Ectodermal cell (in vitro differentiated cells): ENCODE data around the gene TOM1L2. TPM values are rescaled to one million over a fixed set of nuclear protein-coding genes. Genes with fewer than 3 reads are reported as not detected.
A peak's percentile ranks its signal among the peaks of the same experiment; 100 is the strongest.

Source experiments
- H3K27ac ChIP-seq: 2 replicates; pipeline ENCODE4 v1.7.0; 2013; ENCODE audit warnings: mild to moderate bottlenecking, low read depth, low read length; ENCODE audit not compliant: insufficient read depth, poor library complexity, severe bottlenecking
- H3K27me3 ChIP-seq: 2 replicates; pipeline ENCODE4 v1.7.0; 2013; ENCODE audit warnings: mild to moderate bottlenecking, low read length; ENCODE audit not compliant: insufficient read depth, control insufficient read depth, poor library complexity, severe bottlenecking
- H3K36me3 ChIP-seq: one replicate; pipeline ENCODE4 v1.7.0; 2013; ENCODE audit warnings: low read length; ENCODE audit not compliant: control insufficient read depth, insufficient read depth
- H3K4me1 ChIP-seq: one replicate; pipeline ENCODE4 v1.7.0; 2013; ENCODE audit warnings: low read length; ENCODE audit not compliant: control insufficient read depth, insufficient read depth
- H3K4me3 ChIP-seq: 2 replicates; pipeline ENCODE4 v1.7.0; 2013; ENCODE audit warnings: low read depth, low read length, control low read depth; ENCODE audit not compliant: insufficient read depth
- H3K9me3 ChIP-seq: 2 replicates; pipeline ENCODE4 v1.7.0; 2013; ENCODE audit warnings: mild to moderate bottlenecking, low read length, moderate library complexity; ENCODE audit not compliant: control insufficient read depth
- WGBS, 2 experiments: methylation state at CpG; one replicate each; pipeline ENCODE4 v1.1.7; 2013; ENCODE audit warnings: missing lambda C conversion rate in 2 of 2; 5-methylcytosine and 5-hydroxymethylcytosine counted together
- polyA plus RNA-seq, 4 experiments: library from polyadenylated mRNA; stranded (reverse); fragments of 50-300 nt; gene quantifications; one replicate each; pipeline ENCODE4 v1.2.3, GENCODE V29; 2013

TOM1L2 gene
- polyA plus RNA-seq (2013, experiment 1 of 4) = 10.4 TPM
- 11.6 TPM for polyA plus RNA-seq (2013, experiment 2 of 4)
- polyA plus RNA-seq (2013, experiment 3 of 4) = 10.7 TPM
- polyA plus RNA-seq (2013, experiment 4 of 4) = 10.6 TPM

DNA sequence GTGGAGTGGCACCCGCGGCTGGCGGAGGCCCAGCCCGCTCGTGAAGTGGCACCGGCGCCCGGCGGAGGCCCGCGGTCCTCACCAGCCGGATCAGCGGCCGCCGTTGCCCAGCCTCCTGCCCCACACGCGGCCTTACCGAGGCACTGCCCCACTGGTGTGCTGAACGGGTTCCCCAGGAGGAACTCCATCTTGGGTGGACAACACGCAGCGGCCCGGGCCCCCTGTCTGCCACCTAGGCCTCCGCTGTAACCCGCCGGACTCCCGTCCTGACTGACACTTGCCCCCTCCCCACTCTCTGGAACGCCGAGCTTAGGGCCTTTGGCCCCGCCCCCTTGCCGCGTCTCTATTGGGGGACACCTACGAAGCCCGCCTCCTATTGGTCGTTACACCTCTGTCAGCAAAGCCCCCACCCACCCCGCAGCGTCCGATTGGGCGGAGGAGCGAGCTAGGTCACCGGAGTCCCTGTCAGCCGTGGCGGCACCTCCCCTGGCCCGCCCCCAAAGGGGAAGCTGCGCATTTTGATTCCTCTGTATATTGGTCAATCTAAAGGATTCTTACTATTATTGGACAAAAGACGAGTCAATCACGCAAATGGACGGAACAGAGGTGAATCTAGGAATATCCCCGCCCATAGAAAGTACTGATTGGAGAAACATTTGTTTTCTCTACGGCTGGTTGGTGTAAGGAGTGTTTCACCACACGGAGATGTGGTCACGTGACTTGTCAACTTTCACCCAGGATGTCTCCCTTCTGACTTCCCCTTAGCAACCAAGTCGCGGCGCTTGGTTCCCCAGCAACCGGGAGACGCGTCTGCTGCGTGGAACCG, at the start of gene TOM1L2, which contains the start of gene DRC3:
TOM1L2 (minus strand) TSS at position 275 of the 826 bp plus-strand sequence; CDS start at position 188, 87 bp downstream.
DRC3 (plus strand) TSS at position 737 of the 826 bp plus-strand sequence. CDS start 4,737 bp downstream, outside the sequence.
- H3K27ac ChIP-seq = no peak within 1 kb of the TSS
- 1% methylated on average over 59 of the region's 59 CpGs for WGBS, 2 experiments
- H3K4me3 ChIP-seq = peak within 1 kb of the TSS; percentile 51

DNA sequence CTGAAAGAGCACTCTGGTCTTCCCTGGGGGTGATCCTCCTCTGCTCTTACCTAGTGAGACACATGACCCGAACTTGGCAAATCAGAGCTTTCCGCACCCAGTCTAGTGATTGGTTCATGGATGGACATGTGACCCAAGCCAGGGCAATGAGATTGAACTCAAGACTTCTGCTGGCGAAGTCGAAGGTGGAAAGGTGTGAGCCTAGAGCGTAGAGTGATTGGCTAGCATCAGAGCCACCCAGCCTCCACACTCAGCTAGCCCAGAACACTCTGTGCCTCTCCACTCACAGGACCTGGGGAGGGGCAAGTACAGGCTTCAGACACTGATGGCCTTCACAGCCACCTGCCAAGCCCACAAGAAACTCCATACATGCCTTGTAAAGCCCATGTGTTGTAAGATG, 49.2 kb upstream of the TOM1L2 start:
- Histone ChIP-seq H3K27ac (no peak overlapping the region), H3K4me3 (no peak overlapping the region), H3K27me3 (no peaks in the 10 kb centered on the region), H3K9me3 (no peaks in the 10 kb centered on the region), H3K4me1 (no peaks in the 10 kb centered on the region), H3K36me3 (no peaks in the 10 kb centered on the region)
- WGBS, 2 experiments = 93 to 97% methylated on average over 5 of the region's 5 CpGs

More for the DNA sequence above, at the start of gene TOM1L2, which contains the start of gene DRC3:
- Histone ChIP-seq H3K9me3 (no peaks in the 10 kb centered on the region), H3K36me3 (no peaks in the 10 kb centered on the region), H3K4me1 (peaks cover 6% of the 10 kb centered on the region), H3K27me3 (peaks cover 6% of the 10 kb centered on the region)

DNA sequence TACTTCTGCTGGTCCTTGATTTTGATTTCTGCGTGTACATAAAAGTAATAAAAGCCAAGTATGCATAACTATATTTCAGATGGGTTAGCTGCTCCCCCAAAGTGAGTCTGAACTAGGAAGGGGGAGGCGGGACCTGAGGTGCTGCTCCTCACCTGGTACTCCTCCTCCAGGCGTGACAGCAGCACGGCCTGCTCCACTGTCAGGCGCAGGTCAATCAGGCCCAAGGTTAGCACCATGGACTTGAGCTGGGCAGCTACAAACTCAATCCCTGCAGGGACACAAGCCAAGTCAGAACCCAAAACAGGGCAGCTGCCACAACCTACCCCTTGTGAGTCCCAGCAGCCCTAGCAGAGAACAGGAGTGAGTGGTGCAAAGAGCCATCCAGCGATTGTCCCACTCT, 48.8 kb upstream of the TOM1L2 start:
- Histone ChIP-seq H3K27ac (no peak overlapping the region), H3K27me3 (no peaks in the 10 kb centered on the region), H3K4me1 (no peaks in the 10 kb centered on the region), H3K9me3 (no peaks in the 10 kb centered on the region), H3K4me3 (no peak overlapping the region), H3K36me3 (no peaks in the 10 kb centered on the region)
- WGBS, 2 experiments = 96 to 98% methylated on average over 5 to 6 of the region's 6 CpGs

DNA sequence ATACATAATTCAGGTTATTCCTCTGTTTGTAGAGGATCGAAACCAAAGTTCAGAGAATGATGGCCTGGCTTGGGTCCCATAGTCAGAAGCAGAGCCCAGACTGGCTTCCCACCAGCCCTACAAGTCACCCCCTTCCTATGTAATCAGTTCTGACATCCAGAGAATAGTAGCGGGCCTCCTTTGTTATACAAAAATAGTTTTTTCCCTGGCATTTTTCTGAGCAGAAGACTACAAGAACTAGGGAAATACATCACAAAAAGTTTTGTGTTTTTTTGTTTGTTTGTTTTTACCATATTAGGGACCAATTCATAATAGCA, 47.6 kb upstream of the TOM1L2 start:
- no peak overlapping the region for H3K4me3 ChIP-seq
- no peaks in the 10 kb centered on the region for H3K9me3 ChIP-seq
- H3K27ac ChIP-seq = no peak overlapping the region
- WGBS, 2 experiments = 92% methylated on average over 2 of the region's 2 CpGs
- no peaks in the 10 kb centered on the region for H3K36me3 ChIP-seq
- no peaks in the 10 kb centered on the region for H3K4me1 ChIP-seq
- H3K27me3 ChIP-seq = no peaks in the 10 kb centered on the region

DNA sequence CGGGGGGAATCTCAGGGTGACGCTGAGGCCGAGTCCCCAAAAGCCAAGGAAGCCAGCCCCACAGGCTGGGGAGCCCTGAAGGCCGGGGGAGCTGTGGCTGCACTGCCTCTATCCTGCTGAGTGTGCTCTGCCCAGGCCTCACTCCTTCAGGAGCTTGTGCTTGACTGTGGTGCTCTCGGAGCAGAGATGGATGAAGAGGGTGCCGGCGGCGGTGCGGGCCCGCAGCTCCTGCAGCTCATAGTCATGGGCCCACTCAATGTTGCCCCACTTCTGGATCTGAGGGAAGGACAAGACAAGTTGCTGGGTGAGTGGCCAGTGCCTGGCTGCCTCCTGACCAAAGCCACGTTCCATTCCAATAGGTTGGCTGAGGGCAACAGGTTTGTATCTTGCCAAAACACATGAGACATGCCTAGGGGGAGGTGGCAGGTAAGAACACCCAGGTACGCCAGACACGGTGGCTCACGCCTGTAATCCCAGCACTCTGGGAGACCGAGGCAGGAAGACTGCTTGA, 46.3 kb upstream of the TOM1L2 start:
- no peaks in the 10 kb centered on the region for H3K27me3 ChIP-seq
- no peak overlapping the region for H3K27ac ChIP-seq
- 91% methylated on average over 15 of the region's 15 CpGs for WGBS, 2 experiments
- H3K4me3 ChIP-seq = no peak overlapping the region
- H3K36me3 ChIP-seq = no peaks in the 10 kb centered on the region
- no peaks in the 10 kb centered on the region for H3K9me3 ChIP-seq
- no peaks in the 10 kb centered on the region for H3K4me1 ChIP-seq

DNA sequence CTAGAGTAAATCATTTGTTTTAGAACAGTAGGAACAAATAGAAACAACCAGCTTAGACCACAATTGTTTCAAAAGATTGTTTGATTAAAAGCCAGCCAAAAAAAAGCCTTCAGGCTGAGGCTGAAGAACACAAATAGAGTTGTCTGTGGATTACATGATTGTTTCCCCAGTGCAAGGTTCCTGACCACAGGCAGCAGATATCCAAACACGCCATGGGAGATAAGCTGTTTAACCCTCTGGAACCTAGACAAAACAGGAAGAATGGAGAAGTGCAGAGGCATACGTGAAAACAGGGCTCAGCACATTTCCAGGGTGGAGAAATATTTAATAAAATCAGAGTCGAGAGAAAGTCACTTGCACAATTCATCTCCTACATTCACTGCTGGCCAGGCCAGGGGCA, 45.8 kb upstream of the TOM1L2 start:
- 86 to 89% methylated on average over 3 of the region's 3 CpGs for WGBS, 2 experiments
- no peaks in the 10 kb centered on the region for H3K36me3 ChIP-seq
- no peak overlapping the region for H3K4me3 ChIP-seq
- H3K27me3 ChIP-seq = no peaks in the 10 kb centered on the region
- no peaks in the 10 kb centered on the region for H3K4me1 ChIP-seq
- H3K27ac ChIP-seq = no peak overlapping the region
- no peaks in the 10 kb centered on the region for H3K9me3 ChIP-seq

DNA sequence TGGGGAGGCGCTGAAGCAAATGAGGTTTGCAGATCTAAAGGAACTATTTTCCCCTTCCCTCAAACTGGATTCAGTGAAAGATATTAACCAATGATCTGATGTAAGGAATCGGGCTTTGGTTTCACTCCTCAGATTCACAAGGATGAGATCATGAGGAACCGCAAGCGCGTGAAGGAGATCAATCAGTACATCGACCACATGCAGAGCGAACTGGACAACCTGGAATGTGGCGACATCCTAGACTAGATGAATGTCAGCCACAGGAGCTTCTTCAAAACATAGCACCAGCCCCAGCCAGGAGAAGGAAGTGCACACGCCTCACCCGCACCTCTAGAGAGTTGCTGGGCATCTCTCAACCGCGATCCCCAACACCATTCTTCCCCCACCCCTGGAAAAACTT, 44.2 kb upstream of the TOM1L2 start:
- no peaks in the 10 kb centered on the region for H3K9me3 ChIP-seq
- H3K4me1 ChIP-seq = no peaks in the 10 kb centered on the region
- no peak overlapping the region for H3K27ac ChIP-seq
- no peaks in the 10 kb centered on the region for H3K36me3 ChIP-seq
- 91 to 93% methylated on average over 12 of the region's 12 CpGs for WGBS, 2 experiments
- no peak overlapping the region for H3K4me3 ChIP-seq
- no peaks in the 10 kb centered on the region for H3K27me3 ChIP-seq

DNA sequence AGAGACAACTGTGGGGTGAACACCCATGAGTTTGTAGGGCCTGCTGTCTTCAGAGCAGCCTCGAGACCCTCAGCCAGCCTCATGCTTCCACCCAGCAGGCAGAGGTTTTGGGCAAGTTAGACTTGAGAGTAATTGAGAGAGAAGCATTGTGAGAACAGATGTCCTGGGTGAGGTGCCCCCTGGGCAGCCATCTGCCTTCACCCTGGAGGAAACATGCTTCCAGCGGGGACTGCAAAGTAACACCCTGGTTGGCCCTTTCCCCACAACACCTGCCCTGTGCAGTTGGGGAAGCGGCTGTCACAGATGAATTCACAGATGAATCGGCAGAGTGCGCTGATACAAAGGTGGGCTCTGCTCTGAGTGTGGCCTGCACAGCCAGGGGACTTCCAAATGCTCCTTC, 43.4 kb upstream of the TOM1L2 start:
- Histone ChIP-seq H3K36me3 (no peaks in the 10 kb centered on the region), H3K4me3 (no peak overlapping the region)
- 95 to 96% methylated on average over 5 of the region's 5 CpGs for WGBS, 2 experiments

DNA sequence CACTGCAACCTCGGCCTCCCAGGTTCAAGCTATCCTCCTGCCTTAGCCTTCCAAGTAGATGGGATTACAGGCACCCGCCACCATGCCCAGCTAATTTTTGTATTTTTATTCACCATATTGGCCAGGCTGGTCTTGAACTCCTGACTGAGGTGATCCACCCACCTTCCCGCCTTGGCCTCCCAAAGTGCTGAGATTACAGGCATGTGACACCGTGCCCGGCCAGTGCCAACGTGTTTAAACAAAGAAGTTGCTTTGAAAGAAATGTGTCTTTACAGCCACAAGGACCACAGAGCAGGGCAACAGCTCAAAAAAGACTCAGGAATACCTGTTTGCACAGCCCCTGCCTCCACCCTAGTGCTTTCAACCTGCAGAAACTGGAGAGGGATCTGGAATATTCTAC, 41.8 kb upstream of the TOM1L2 start:
- no peak overlapping the region for H3K4me3 ChIP-seq
- no peaks in the 10 kb centered on the region for H3K4me1 ChIP-seq
- no peaks in the 10 kb centered on the region for H3K36me3 ChIP-seq
- WGBS, 2 experiments = 91 to 94% methylated on average over 6 of the region's 6 CpGs
- no peaks in the 10 kb centered on the region for H3K27me3 ChIP-seq
- no peak overlapping the region for H3K27ac ChIP-seq
- no peaks in the 10 kb centered on the region for H3K9me3 ChIP-seq

More for the DNA sequence above, 43.4 kb upstream of the TOM1L2 start:
- Histone ChIP-seq H3K27ac (no peak overlapping the region), H3K9me3 (no peaks in the 10 kb centered on the region), H3K4me1 (no peaks in the 10 kb centered on the region), H3K27me3 (no peaks in the 10 kb centered on the region)

DNA sequence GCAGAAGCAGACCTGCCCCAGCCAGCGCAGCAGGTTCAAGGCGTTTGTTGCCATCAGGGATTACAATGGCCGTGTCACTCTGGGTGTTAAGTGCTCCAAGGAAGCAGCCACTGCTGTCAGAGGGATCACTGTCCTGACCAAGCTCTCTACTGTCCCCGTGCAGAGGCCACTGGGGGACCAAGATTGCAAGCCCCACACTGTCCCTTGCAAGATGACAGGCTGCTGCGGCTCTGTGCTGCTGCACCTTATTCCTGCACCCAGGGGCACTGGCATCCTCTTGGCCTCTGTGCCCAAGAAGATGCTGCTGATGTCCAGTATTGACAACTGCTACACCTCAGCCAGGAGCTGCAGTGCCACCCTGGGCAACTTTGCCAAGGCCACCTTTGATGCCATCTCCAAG, 39.1 kb upstream of the TOM1L2 start:
- 94 to 96% methylated on average over 5 of the region's 5 CpGs for WGBS, 2 experiments
- no peaks in the 10 kb centered on the region for H3K27me3 ChIP-seq
- H3K9me3 ChIP-seq = no peaks in the 10 kb centered on the region
- H3K4me1 ChIP-seq = no peaks in the 10 kb centered on the region
- H3K36me3 ChIP-seq = no peaks in the 10 kb centered on the region
- H3K27ac ChIP-seq = no peak overlapping the region
- H3K4me3 ChIP-seq = no peak overlapping the region
